Endothelial cell of umbilical vein (primary cell): ENCODE measurements around the gene PIF1. TPM values are rescaled to one million over a fixed set of nuclear protein-coding genes. Genes with fewer than 3 reads are reported as not detected.

ENCODE experiments used
- BruUV-seq: library from RNA; stranded (reverse); fragments of 400-500 nt; replicated peaks from 2 replicates; lab custom pipeline; 2021; lab: Mats Ljungman, UMichigan
- CTCF ChIA-PET: fragments of 300-600, 350-600 bp; sonication (Branson Sonifier 250); formaldehyde crosslinking; loops from one replicate; lab custom pipeline; 2021; ENCODE audit warnings: antibody characterized with exemption, inconsistent platforms; lab: Charles Lee
- POLR2A ChIA-PET: fragments of 300-600, 350-600 bp; sonication (Branson Sonifier 250); formaldehyde crosslinking; loops from one replicate; lab custom pipeline; 2021; ENCODE audit warnings: antibody characterized with exemption, inconsistent platforms; lab: Charles Lee
- DNase-seq: peaks from one replicate; pipeline ENCODE4 v3.0.0-alpha.2; 2011; ENCODE audit warnings: low read depth, low spot score
- FAIRE-seq: peaks from 2 replicates; lab custom pipeline; 2011; peaks lifted over from hg19 to GRCh38; lab: Jason Lieb, UNC
- H2AFZ ChIP-seq: 2 replicates; pipeline ENCODE4 v1.6.0; 2012; ENCODE audit warnings: low read depth, low read length, control low read depth, inconsistent platforms
- H3K27ac ChIP-seq: 2 replicates; pipeline ENCODE4 v1.5.1; 2011; ENCODE audit warnings: low read depth, mild to moderate bottlenecking, control low read depth, low read length, moderate library complexity; ENCODE audit not compliant: insufficient read depth
- H3K27me3 ChIP-seq, 2 experiments: 2 replicates each; pipeline versions ENCODE4 v1.6.0 to v1.6.1; 2011; ENCODE audit warnings: low read length in 2 of 2, mixed read lengths in 1 of 2; ENCODE audit not compliant: control insufficient read depth in 2 of 2, insufficient read depth in 2 of 2
- H3K36me3 ChIP-seq, 2 experiments: 2 replicates in 1 of 2; 3 replicates in 1 of 2; pipeline ENCODE4 v1.5.1; 2011; ENCODE audit warnings: low read length in 2 of 2, mild to moderate bottlenecking in 1 of 2, moderate library complexity in 1 of 2; ENCODE audit not compliant: control insufficient read depth in 2 of 2, insufficient read depth in 2 of 2; ENCODE audit errors: extremely low read depth in 1 of 2
- H3K4me1 ChIP-seq: 3 replicates; pipeline ENCODE4 v1.5.1; 2011; ENCODE audit warnings: mild to moderate bottlenecking, low read length; ENCODE audit not compliant: control insufficient read depth, insufficient read depth; ENCODE audit errors: extremely low read depth
- H3K4me2 ChIP-seq: 2 replicates; pipeline ENCODE4 v1.6.1; 2011; ENCODE audit warnings: low read length, control low read depth, mixed read lengths; ENCODE audit not compliant: insufficient read depth
- H3K4me3 ChIP-seq, 3 experiments: fragments of 200-600 bp in 1 of 3; sonication (generic), shearing (Covaris generic) in 1 of 3; replicated peaks in 1 of 3; 2 replicates each; pipeline ENCODE4 v1.5.1; 2011 to 2016; ENCODE audit warnings: control low read depth in 3 of 3, low read length in 3 of 3, mild to moderate bottlenecking in 2 of 3, inconsistent platforms in 1 of 3, low read depth in 1 of 3, moderate library complexity in 1 of 3; ENCODE audit not compliant: insufficient read depth in 1 of 3
- H3K79me2 ChIP-seq: 2 replicates; pipeline ENCODE4 v1.6.0; 2012; ENCODE audit warnings: low read length, inconsistent platforms; ENCODE audit not compliant: control insufficient read depth, insufficient read depth
- H3K9ac ChIP-seq: replicated peaks from 2 replicates; pipeline ENCODE3; 2011; ENCODE audit warnings: low read length, control low read depth; ENCODE audit not compliant: insufficient read depth; ENCODE audit errors: extremely low read depth
- H3K9me1 ChIP-seq: replicated peaks from 3 replicates; pipeline ENCODE4 v1.6.0; 2011; ENCODE audit warnings: mild to moderate bottlenecking, low read length; ENCODE audit not compliant: control insufficient read depth, insufficient read depth; ENCODE audit errors: extremely low read depth
- H3K9me3 ChIP-seq: replicated peaks from 2 replicates; pipeline ENCODE4 v1.5.1; 2012; ENCODE audit warnings: low read length, inconsistent platforms; ENCODE audit not compliant: control insufficient read depth, insufficient read depth
- H4K20me1 ChIP-seq: replicated peaks from 2 replicates; pipeline ENCODE3; 2011; ENCODE audit warnings: mild to moderate bottlenecking, low read length; ENCODE audit not compliant: control insufficient read depth, insufficient read depth; ENCODE audit errors: extremely low read depth
- EZH2 ChIP-seq: IDR thresholded peaks from 2 replicates; pipeline ENCODE4 v1.6.1; 2012; ENCODE audit warnings: borderline replicate concordance, low read depth, mild to moderate bottlenecking, moderate library complexity, low read length, inconsistent platforms; ENCODE audit not compliant: severe bottlenecking
- FOS ChIP-seq: IDR thresholded peaks from 2 replicates; pipeline ENCODE4 v1.6.1; 2011; ENCODE audit warnings: mild to moderate bottlenecking, low read length, moderate library complexity, borderline replicate concordance; ENCODE audit not compliant: insufficient read depth
- GATA2 ChIP-seq: IDR thresholded peaks from 2 replicates; pipeline ENCODE4 v1.7.0; 2011; ENCODE audit warnings: low read depth, mild to moderate bottlenecking, moderate library complexity, mixed read lengths, low read length; ENCODE audit not compliant: insufficient read length, insufficient read depth
- JUN ChIP-seq: IDR thresholded peaks from 2 replicates; pipeline ENCODE4 v1.6.1; 2011; ENCODE audit warnings: borderline replicate concordance, low read depth; ENCODE audit not compliant: insufficient read length, insufficient read depth
- MAX ChIP-seq: IDR thresholded peaks from 2 replicates; pipeline ENCODE4 v1.6.1; 2011; ENCODE audit not compliant: insufficient read depth, insufficient read length
- MYC ChIP-seq: IDR thresholded peaks from one replicate; pipeline ENCODE4 v1.6.1; 2011; ENCODE audit warnings: mild to moderate bottlenecking, low read depth, low read length
- POLR2A ChIP-seq: IDR thresholded peaks from 2 replicates; pipeline ENCODE4 v1.6.1; 2012; ENCODE audit warnings: low read depth, mild to moderate bottlenecking, control low read depth, low read length
- POLR2AphosphoS5 ChIP-seq: IDR thresholded peaks from 2 replicates; pipeline ENCODE4 v1.6.1; 2012; ENCODE audit warnings: low read depth, mild to moderate bottlenecking, control low read depth, low read length, moderate library complexity; ENCODE audit not compliant: insufficient read depth
- dilution Hi-C: fragments of 300-500 bp; cut with MboI; formaldehyde crosslinking; loops from one replicate; pipeline ENCODE4 v1.15.0; 2019; ENCODE audit warnings: low sequenced_read_pairs; ENCODE audit not compliant: extremely low pct_ligation_motif_present
- intact Hi-C: fragments of 100-400 bp; cut with micrococcal nuclease; formaldehyde crosslinking; loops from one replicate; pipeline ENCODE4 v1.10.0; 2022
- polyA plus RNA-seq, 4 experiments: library from polyadenylated mRNA; depleted of rRNA in 3 of 4; stranded (reverse) in 3 of 4; unstranded in 1 of 4; fragments of >200 nt; gene quantifications; 2 replicates each; pipeline versions ENCODE4 v1.2.1 to v1.2.3, GENCODE V29; 2011 to 2012; ENCODE audit warnings: missing spikeins in 1 of 4
- total RNA-seq: library from RNA; stranded (reverse); gene quantifications from 2 replicates; pipeline ENCODE4 v1.2.3, GENCODE V29; 2021
- TF ChIP-seq, protein P1 (sequence below), 2 donors: IDR thresholded peaks; 1 replicate in 1 of 2; 2 replicates in 1 of 2; pipeline ENCODE4 v1.5.1; 2011; ENCODE audit warnings: low read length in 2 of 2, mild to moderate bottlenecking in 2 of 2, moderate library complexity in 2 of 2, control low read depth in 1 of 2, inconsistent platforms in 1 of 2, low read depth in 1 of 2; ENCODE audit not compliant: insufficient read depth in 1 of 2; ENCODE audit errors: extremely low read depth in 1 of 2

Gene PIF1
- total and polyA plus RNA-seq, 2 donors (not counting 3 experiments of a cell fraction or from before 2014, with no cell fraction given): 18.6 to 52.7 TPM

- intact Hi-C loops: no loop called here
- DNase-seq (no peak), FAIRE-seq (no peak)
- no peaks in the 10 kb centered on the region for H4K20me1 ChIP-seq
- H3K9ac ChIP-seq: no peak overlapping the region
- no peak overlapping the region for H3K27ac ChIP-seq
- H3K27me3 ChIP-seq: peaks cover 0 to 4% of the 10 kb centered on the region in 2 experiments
- H3K4me2 ChIP-seq: no peak overlapping the region
- H3K9me3 ChIP-seq: no peaks in the 10 kb centered on the region
- dilution Hi-C loops: no loop called here
- no TSS peak for BruUV-seq
- no peak overlapping the region for H3K4me3 ChIP-seq
- ChIA-PET CTCF (interaction anchor here (1.3 kb wide), 1 partner anchor 48 kb away, joined by 3 read pairs; no protein-coding TSS in a partner anchor), POLR2A (no interaction called here)
- TF ChIP-seq GATA2 (no peak), FOS (no peak)
- H3K79me2 ChIP-seq: no peaks in the 10 kb centered on the region
- no peaks in the 10 kb centered on the region for H3K36me3 ChIP-seq
- no peak overlapping the region for H2AFZ ChIP-seq
- H3K9me1 ChIP-seq: no peaks in the 10 kb centered on the region
- H3K4me1 ChIP-seq: peaks cover 6% of the 10 kb centered on the region
Observed at GRCh38 chr15:64779024-64779423, 46.4 kb downstream of the PIF1 start.

DNA sequence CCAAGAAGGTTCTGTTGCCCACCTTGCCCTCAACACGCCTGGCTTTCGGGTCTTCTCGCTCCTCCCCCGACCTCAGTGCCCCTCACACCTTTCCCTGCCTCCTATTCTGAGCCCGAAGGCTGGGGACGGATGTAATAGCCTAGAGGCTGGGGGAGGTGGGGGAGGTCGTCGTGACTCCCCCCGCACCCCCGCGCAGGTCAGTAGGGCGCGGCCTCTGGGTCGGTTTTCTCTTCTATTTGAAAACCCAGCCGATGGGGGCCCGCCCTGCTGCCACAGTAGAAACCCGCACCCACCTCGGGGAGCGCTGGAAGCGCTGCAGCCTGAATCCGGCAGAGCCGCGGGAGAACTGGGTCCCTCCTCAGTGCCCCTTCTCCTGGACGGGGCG lies 49.1 kb downstream of the PIF1 start:
- TF ChIP-seq, protein P1, sequence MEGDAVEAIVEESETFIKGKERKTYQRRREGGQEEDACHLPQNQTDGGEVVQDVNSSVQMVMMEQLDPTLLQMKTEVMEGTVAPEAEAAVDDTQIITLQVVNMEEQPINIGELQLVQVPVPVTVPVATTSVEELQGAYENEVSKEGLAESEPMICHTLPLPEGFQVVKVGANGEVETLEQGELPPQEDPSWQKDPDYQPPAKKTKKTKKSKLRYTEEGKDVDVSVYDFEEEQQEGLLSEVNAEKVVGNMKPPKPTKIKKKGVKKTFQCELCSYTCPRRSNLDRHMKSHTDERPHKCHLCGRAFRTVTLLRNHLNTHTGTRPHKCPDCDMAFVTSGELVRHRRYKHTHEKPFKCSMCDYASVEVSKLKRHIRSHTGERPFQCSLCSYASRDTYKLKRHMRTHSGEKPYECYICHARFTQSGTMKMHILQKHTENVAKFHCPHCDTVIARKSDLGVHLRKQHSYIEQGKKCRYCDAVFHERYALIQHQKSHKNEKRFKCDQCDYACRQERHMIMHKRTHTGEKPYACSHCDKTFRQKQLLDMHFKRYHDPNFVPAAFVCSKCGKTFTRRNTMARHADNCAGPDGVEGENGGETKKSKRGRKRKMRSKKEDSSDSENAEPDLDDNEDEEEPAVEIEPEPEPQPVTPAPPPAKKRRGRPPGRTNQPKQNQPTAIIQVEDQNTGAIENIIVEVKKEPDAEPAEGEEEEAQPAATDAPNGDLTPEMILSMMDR (IDR thresholded peaks at IDR 0.05; ENCODE audit: extremely low read depth in 1 of 2, insufficient read depth in 1 of 2, low read depth in 1 of 2, low read length in 2 of 2): no peak
- TF ChIP-seq JUN (no peak), FOS (no peak), POLR2A (no peak), MYC (no peak), GATA2 (no peak), MAX (no peak), POLR2AphosphoS5 (no peak), EZH2 (no peak)
- Histone ChIP-seq H3K36me3 (no peaks in the 10 kb centered on the region), H3K9ac (peak overlapping the region; percentile 16), H3K4me3 (peak overlapping the region in 1 of 3 experiments; percentile 59), H3K27ac (no peak overlapping the region), H3K9me1 (no peaks in the 10 kb centered on the region), H3K27me3 (peaks cover 0 to 4% of the 10 kb centered on the region in 2 experiments), H2AFZ (peak overlapping the region; percentile 79), H3K79me2 (no peaks in the 10 kb centered on the region), H3K9me3 (no peaks in the 10 kb centered on the region), H3K4me1 (peaks cover 6% of the 10 kb centered on the region), H4K20me1 (no peaks in the 10 kb centered on the region), H3K4me2 (peak overlapping the region; percentile 67)
- no peak for FAIRE-seq
- no peak for DNase-seq
- intact Hi-C loops (no loop called here), dilution Hi-C loops (no loop called here)
- ChIA-PET CTCF (no interaction called here), POLR2A (no interaction called here)
- no TSS peak for BruUV-seq
